Measurements from ENCODE around the gene HOXD3. TPM values are rescaled to one million over a fixed set of nuclear protein-coding genes. Genes with fewer than 3 reads are reported as not detected.
A peak's percentile ranks its signal among the peaks of the same experiment; 100 is the strongest.

HOXD3 gene
- total RNA-seq, 1 experiment from 2014 or later, result not detected

DNA sequence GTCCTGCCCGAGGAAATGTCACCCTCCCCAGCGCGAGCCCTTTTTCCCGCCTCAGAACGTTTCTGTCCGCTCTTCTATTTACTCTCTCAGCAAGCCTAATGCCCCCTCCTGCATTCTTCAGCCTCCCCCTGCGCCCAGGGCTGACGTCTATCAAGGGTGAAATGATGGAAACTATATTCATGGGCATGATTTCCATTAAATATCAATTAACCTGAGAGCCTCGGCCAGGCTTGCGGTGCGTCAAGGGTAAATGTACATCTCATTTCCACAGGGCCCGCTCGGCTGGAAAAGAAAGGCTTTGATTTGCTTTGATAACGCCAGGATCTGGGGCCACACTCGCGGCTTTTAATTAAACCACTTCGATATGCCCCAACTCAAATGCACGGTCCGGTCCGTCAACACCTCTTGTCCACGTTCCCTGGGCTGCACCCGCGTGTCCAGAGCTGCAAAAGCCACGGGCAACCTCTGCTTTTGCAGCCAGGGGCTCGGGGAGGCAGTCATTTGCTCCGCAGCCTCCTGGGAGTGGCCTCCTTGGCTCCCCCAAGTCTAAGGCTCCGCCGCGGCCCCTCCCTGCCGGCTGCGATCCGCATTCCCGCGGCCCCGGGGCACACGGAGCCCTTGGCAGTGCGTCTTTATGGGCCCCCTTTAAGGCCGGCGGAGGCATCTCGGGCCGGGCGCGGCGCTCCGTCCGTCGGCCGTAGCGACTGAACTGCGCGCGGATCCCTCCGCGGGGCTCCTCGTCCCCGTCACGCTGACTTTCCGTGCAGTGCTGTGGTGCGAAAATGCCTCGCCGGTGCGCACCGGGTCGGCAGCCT lies 27.9 kb upstream of the HOXD3 start, which contains the start of gene HOXD8:
Gene HOXD8 (plus strand): TSS at position 724 of the 815 bp plus-strand sequence. CDS start 662 bp downstream, outside the sequence.
- TF ChIP-seq USF2 (CRISPR knock-in tag; IDR thresholded peaks at IDR 0.05), result 0 out of 2 replicates have a peak, but pooled peaks have one; percentile 15
- TF ChIP-seq ATF1 (CRISPR knock-in tag; IDR thresholded peaks at IDR 0.05), result no peak
- Mint-ChIP-seq H3K27me3 (ENCODE audit: low read depth) (peaks cover 98% of the 10 kb centered on the region), H3K9me3 (no peaks in the 10 kb centered on the region), H3K4me3 (peak within 1 kb of the TSS; percentile 59), H3K4me1 (peaks cover 23% of the 10 kb centered on the region), H3K27ac (no peak within 1 kb of the TSS), H3K36me3 (peaks cover 4% of the 10 kb centered on the region; the same call in 1 of the 2 replicates)
- CTCF ChIA-PET, result interaction anchor here (0.6 to 3.2 kb wide), 11 partner anchors 9 to 1019 kb away, joined by 3 to 21 read pairs (median 4); no protein-coding TSS in a partner anchor
- DNase-seq (ENCODE audit: low spot score) (peak; percentile 65), ATAC-seq (peak; percentile 33)
- POLR2A ChIA-PET, result no interaction called here

DNA sequence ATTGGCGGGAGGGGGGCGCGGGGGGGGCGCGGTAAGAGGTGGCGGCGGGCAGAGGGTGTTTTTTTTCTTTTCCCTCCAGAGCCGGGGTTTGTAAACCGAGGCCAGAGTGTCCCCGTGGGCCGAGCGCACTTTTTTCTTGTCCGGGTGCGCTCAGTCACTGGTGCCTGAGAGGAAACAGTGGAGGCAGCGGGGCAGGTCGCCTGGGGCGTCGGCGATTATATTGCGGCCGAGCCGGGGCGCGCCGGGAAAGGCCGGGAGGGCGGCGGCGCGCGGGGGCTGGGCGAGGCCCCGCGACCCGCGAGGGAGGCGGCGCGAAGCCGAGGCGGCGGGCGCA lies 27.3 kb upstream of the HOXD3 start:
- TF ChIP-seq ZNF416 (CRISPR knock-in tag; IDR thresholded peaks at IDR 0.05) (no peak), SMAD4 (CRISPR knock-in tag; IDR thresholded peaks at IDR 0.05) (no peak), RORB (CRISPR knock-in tag; IDR thresholded peaks at IDR 0.05) (no peak), ETV6 (CRISPR knock-in tag; IDR thresholded peaks at IDR 0.05) (no peak), TP53 (CRISPR knock-in tag; IDR thresholded peaks at IDR 0.05) (no peak), SP1 (CRISPR knock-in tag; conservative IDR thresholded peaks at IDR 0.05) (no peak), SMAD3 (CRISPR knock-in tag; IDR thresholded peaks at IDR 0.05; ENCODE audit: borderline replicate concordance) (no peak), ZMAT4 (CRISPR knock-in tag; IDR thresholded peaks at IDR 0.05) (no peak), ZNF219 (CRISPR knock-in tag; IDR thresholded peaks at IDR 0.05; ENCODE audit: borderline replicate concordance) (no peak), MXD4 (CRISPR knock-in tag; IDR thresholded peaks at IDR 0.05; ENCODE audit: borderline replicate concordance) (no peak), GABPB1 (CRISPR knock-in tag; IDR thresholded peaks at IDR 0.05) (no peak)
- TF ChIP-seq, protein P1, sequence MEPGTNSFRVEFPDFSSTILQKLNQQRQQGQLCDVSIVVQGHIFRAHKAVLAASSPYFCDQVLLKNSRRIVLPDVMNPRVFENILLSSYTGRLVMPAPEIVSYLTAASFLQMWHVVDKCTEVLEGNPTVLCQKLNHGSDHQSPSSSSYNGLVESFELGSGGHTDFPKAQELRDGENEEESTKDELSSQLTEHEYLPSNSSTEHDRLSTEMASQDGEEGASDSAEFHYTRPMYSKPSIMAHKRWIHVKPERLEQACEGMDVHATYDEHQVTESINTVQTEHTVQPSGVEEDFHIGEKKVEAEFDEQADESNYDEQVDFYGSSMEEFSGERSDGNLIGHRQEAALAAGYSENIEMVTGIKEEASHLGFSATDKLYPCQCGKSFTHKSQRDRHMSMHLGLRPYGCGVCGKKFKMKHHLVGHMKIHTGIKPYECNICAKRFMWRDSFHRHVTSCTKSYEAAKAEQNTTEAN (CRISPR knock-in tag; IDR thresholded peaks at IDR 0.05), result no peak
- H3K27me3 Mint-ChIP-seq (ENCODE audit: low read depth), result peaks cover 98% of the 10 kb centered on the region
- POLR2A ChIA-PET, result no interaction called here
- H3K36me3 Mint-ChIP-seq, result 0 out of 2 replicates have a peak, but pooled peaks cover 2% of the 10 kb centered on the region
- H3K4me1 Mint-ChIP-seq, result peaks cover 23% of the 10 kb centered on the region
- H3K9me3 Mint-ChIP-seq, result no peaks in the 10 kb centered on the region
- no peak for ATAC-seq
- CTCF ChIA-PET, result interaction anchor here (1.2 to 3.1 kb wide), 3 partner anchors 9 to 425 kb away, joined by 3 to 14 read pairs (median 3); no protein-coding TSS in a partner anchor
- DNase-seq (ENCODE audit: low spot score), result no peak
- peak overlapping the region; percentile 38; the same call in 1 of the 2 replicates for H3K4me3 Mint-ChIP-seq
- H3K27ac Mint-ChIP-seq, result no peak overlapping the region

GRCh38 chr2:176130147-176130956 lies 26.8 kb upstream of the HOXD3 start:
- peak; percentile 40 for ATAC-seq
- ChIA-PET CTCF (interaction anchor here (1.2 to 3.1 kb wide), 3 partner anchors 10 to 424 kb away, joined by 3 to 14 read pairs (median 3); no protein-coding TSS in a partner anchor), POLR2A (no interaction called here)
- Mint-ChIP-seq H3K4me3 (peak overlapping the region; percentile 45), H3K27me3 (ENCODE audit: low read depth) (peaks cover 98% of the 10 kb centered on the region), H3K27ac (no peak overlapping the region), H3K36me3 (0 out of 2 replicates have a peak, but pooled peaks cover 2% of the 10 kb centered on the region), H3K9me3 (no peaks in the 10 kb centered on the region), H3K4me1 (peaks cover 27% of the 10 kb centered on the region)
- peak; percentile 56 for DNase-seq (ENCODE audit: low spot score)
- TF ChIP-seq, protein P2, sequence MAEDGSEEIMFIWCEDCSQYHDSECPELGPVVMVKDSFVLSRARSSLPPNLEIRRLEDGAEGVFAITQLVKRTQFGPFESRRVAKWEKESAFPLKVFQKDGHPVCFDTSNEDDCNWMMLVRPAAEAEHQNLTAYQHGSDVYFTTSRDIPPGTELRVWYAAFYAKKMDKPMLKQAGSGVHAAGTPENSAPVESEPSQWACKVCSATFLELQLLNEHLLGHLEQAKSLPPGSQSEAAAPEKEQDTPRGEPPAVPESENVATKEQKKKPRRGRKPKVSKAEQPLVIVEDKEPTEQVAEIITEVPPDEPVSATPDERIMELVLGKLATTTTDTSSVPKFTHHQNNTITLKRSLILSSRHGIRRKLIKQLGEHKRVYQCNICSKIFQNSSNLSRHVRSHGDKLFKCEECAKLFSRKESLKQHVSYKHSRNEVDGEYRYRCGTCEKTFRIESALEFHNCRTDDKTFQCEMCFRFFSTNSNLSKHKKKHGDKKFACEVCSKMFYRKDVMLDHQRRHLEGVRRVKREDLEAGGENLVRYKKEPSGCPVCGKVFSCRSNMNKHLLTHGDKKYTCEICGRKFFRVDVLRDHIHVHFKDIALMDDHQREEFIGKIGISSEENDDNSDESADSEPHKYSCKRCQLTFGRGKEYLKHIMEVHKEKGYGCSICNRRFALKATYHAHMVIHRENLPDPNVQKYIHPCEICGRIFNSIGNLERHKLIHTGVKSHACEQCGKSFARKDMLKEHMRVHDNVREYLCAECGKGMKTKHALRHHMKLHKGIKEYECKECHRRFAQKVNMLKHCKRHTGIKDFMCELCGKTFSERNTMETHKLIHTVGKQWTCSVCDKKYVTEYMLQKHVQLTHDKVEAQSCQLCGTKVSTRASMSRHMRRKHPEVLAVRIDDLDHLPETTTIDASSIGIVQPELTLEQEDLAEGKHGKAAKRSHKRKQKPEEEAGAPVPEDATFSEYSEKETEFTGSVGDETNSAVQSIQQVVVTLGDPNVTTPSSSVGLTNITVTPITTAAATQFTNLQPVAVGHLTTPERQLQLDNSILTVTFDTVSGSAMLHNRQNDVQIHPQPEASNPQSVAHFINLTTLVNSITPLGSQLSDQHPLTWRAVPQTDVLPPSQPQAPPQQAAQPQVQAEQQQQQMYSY (CRISPR knock-in tag; IDR thresholded peaks at IDR 0.05), result no peak
- TF ChIP-seq ESRRA (CRISPR knock-in tag; IDR thresholded peaks at IDR 0.05; ENCODE audit: borderline replicate concordance), result no peak
- TF ChIP-seq, protein P3, sequence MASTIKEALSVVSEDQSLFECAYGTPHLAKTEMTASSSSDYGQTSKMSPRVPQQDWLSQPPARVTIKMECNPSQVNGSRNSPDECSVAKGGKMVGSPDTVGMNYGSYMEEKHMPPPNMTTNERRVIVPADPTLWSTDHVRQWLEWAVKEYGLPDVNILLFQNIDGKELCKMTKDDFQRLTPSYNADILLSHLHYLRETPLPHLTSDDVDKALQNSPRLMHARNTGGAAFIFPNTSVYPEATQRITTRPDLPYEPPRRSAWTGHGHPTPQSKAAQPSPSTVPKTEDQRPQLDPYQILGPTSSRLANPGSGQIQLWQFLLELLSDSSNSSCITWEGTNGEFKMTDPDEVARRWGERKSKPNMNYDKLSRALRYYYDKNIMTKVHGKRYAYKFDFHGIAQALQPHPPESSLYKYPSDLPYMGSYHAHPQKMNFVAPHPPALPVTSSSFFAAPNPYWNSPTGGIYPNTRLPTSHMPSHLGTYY (CRISPR knock-in tag; IDR thresholded peaks at IDR 0.05), result no peak
- TF ChIP-seq FOXK1 (CRISPR knock-in tag; IDR thresholded peaks at IDR 0.05), result no peak
- TF ChIP-seq JAZF1 (CRISPR knock-in tag; IDR thresholded peaks at IDR 0.05), result no peak
- TF ChIP-seq RELA (CRISPR knock-in tag; IDR thresholded peaks at IDR 0.05; ENCODE audit: borderline replicate concordance), result no peak
- no peak for TF ChIP-seq ATF6 (CRISPR knock-in tag; IDR thresholded peaks at IDR 0.05)

Measured in WTC11 (cell line).